ENCODE data around the gene NAALADL2.
"Not testable (repeated sequence)": the region's sequence is repeated elsewhere in the genome, so short reads cannot be mapped to it uniquely, and the experiment has no call there.

NAALADL2 gene

GRCh38 chr3:175731543-175731942 lies 872.4 kb downstream of the NAALADL2 start:
- no peak for DNase-seq

- DNase-seq = no peak
Observed at GRCh38 chr3:175732017-175732416, 872.9 kb downstream of the NAALADL2 start.

GRCh38 chr3:175735866-175736265 lies 876.7 kb downstream of the NAALADL2 start:
- no peak for DNase-seq

- DNase-seq = no peak
Observed at GRCh38 chr3:175737646-175738572, 878.8 kb downstream of the NAALADL2 start.

GRCh38 chr3:175741951-175742350 lies 882.8 kb downstream of the NAALADL2 start:
- DNase-seq = no peak

GRCh38 chr3:175743733-175744400 lies 884.7 kb downstream of the NAALADL2 start:
- no peak for DNase-seq

- no peak for DNase-seq
Observed at GRCh38 chr3:175746308-175746707, 887.2 kb downstream of the NAALADL2 start.

GRCh38 chr3:175748087-175748730 lies 889.1 kb downstream of the NAALADL2 start:
- no peak for DNase-seq

GRCh38 chr3:175749981-175750380 lies 890.8 kb downstream of the NAALADL2 start:
- no peak for DNase-seq

GRCh38 chr3:175751089-175751488 lies 892.0 kb downstream of the NAALADL2 start:
- no peak for DNase-seq

- no peak for DNase-seq
Observed at GRCh38 chr3:175763948-175764347, 904.8 kb downstream of the NAALADL2 start.

- no peak for DNase-seq
Observed at GRCh38 chr3:175764722-175765121, 905.6 kb downstream of the NAALADL2 start.

- DNase-seq = no peak
Observed at GRCh38 chr3:175770426-175770825, 911.3 kb downstream of the NAALADL2 start.

GRCh38 chr3:175777495-175777894 lies 918.4 kb downstream of the NAALADL2 start:
- DNase-seq = no peak

GRCh38 chr3:175777965-175778364 lies 918.8 kb downstream of the NAALADL2 start:
- DNase-seq = no peak

- no peak for DNase-seq
Observed at GRCh38 chr3:175778994-175779393, 919.9 kb downstream of the NAALADL2 start.

- DNase-seq = not testable (repeated sequence)
Observed at GRCh38 chr3:175787109-175787508, 928.0 kb downstream of the NAALADL2 start.

GRCh38 chr3:175792245-175792644 lies 933.1 kb downstream of the NAALADL2 start:
- no peak for DNase-seq

- no peak for DNase-seq
Observed at GRCh38 chr3:175798326-175798725, 939.2 kb downstream of the NAALADL2 start.

GRCh38 chr3:175805825-175806224 lies 946.7 kb downstream of the NAALADL2 start:
- DNase-seq = no peak

GRCh38 chr3:175807175-175807574 lies 948.0 kb downstream of the NAALADL2 start:
- no peak for DNase-seq

- no peak for DNase-seq
Observed at GRCh38 chr3:175818811-175819464, 959.8 kb downstream of the NAALADL2 start.
